NCI-H446 (cell line): ENCODE results near the gene TDRD15.
"Not testable (repeated sequence)": the region's sequence is repeated elsewhere in the genome, so short reads cannot be mapped to it uniquely, and the experiment has no call there.

Experiments used
- DNase-seq, 2 experiments: peaks; one replicate each; lab custom pipeline; 2025; lab: John Stamatoyannopoulos, UW

TDRD15 gene

GRCh38 chr2:21146638-21147037, 22.9 kb downstream of the TDRD15 start:
- no peak for DNase-seq

GRCh38 chr2:21148718-21149117, 24.9 kb downstream of the TDRD15 start:
- DNase-seq = no peak

GRCh38 chr2:21151234-21151633, 27.5 kb downstream of the TDRD15 start:
- DNase-seq = not testable (repeated sequence)

- DNase-seq = no peak
Measured at GRCh38 chr2:21155365-21156136, 31.8 kb downstream of the TDRD15 start.

- no peak for DNase-seq
Measured at GRCh38 chr2:21161122-21161521, 37.4 kb downstream of the TDRD15 start.

- DNase-seq = no peak
Measured at GRCh38 chr2:21161832-21162614, 38.3 kb downstream of the TDRD15 start.

GRCh38 chr2:21162615-21162878, 38.8 kb downstream of the TDRD15 start:
- DNase-seq = no peak

- DNase-seq = no peak
Measured at GRCh38 chr2:21163213-21163612, 39.4 kb downstream of the TDRD15 start.

GRCh38 chr2:21165350-21165749, 41.6 kb downstream of the TDRD15 start:
- no peak for DNase-seq

- DNase-seq = no peak
Measured at GRCh38 chr2:21175895-21176646, 52.3 kb downstream of the TDRD15 start.

- DNase-seq = no peak
Measured at GRCh38 chr2:21181957-21182356, 58.2 kb downstream of the TDRD15 start.

- DNase-seq = no peak
Measured at GRCh38 chr2:21183306-21183705, 59.5 kb downstream of the TDRD15 start.

- DNase-seq = no peak
Measured at GRCh38 chr2:21183726-21184125, 60.0 kb downstream of the TDRD15 start.

GRCh38 chr2:21191535-21191934, 67.8 kb downstream of the TDRD15 start:
- no peak for DNase-seq
